WTC11 (cell line): Measurements from ENCODE around the gene UAP1. TPM values are rescaled to one million over a fixed set of nuclear protein-coding genes. Genes with fewer than 3 reads are reported as not detected.

Source experiments
- ATAC-seq: fragments of 200-7000 bp; cut with Tn5 transposase; 2 replicates; pipeline ENCODE4 v1.10.0; 2021; ENCODE audit warnings: mild to moderate bottlenecking, moderate library complexity
- CTCF ChIA-PET: fragments of 300-600 bp; sonication (Branson Sonifier 250); formaldehyde crosslinking; loops from one replicate; lab custom pipeline; 2021; ENCODE audit warnings: antibody characterized with exemption; lab: Charles Lee
- POLR2A ChIA-PET: fragments of 350-600 bp; sonication (Branson Sonifier 250); formaldehyde crosslinking; loops from one replicate; lab custom pipeline; 2021; ENCODE audit warnings: antibody characterized with exemption; lab: Charles Lee
- DNase-seq: peaks from one replicate; pipeline ENCODE4 v3.0.0; 2021; ENCODE audit warnings: low spot score
- H3K27ac Mint-ChIP-seq: 2 replicates; pipeline ENCODE4 v1.8.0; 2021; ENCODE audit warnings: mixed read lengths
- H3K27me3 Mint-ChIP-seq: 2 replicates; pipeline ENCODE4 v1.8.0; 2021; ENCODE audit warnings: low read depth, mild to moderate bottlenecking, moderate library complexity, mixed read lengths
- H3K36me3 Mint-ChIP-seq: 2 replicates; pipeline ENCODE4 v1.8.0; 2021; ENCODE audit warnings: mixed read lengths
- H3K4me1 Mint-ChIP-seq: 2 replicates; pipeline ENCODE4 v1.8.0; 2022; ENCODE audit warnings: mixed read lengths
- H3K4me3 Mint-ChIP-seq: 2 replicates; pipeline ENCODE4 v1.8.0; 2021; ENCODE audit warnings: mild to moderate bottlenecking, moderate library complexity, mixed read lengths
- H3K9me3 Mint-ChIP-seq: 2 replicates; pipeline ENCODE4 v1.8.0; 2021; ENCODE audit warnings: mixed read lengths
- ARID4B ChIP-seq: sonication (generic); formaldehyde crosslinking; IDR thresholded peaks from 2 replicates; pipeline ENCODE4 v1.8.0; 2023; ENCODE audit warnings: missing genetic modification reagents, mild to moderate bottlenecking, borderline replicate concordance
- ATF3 ChIP-seq: sonication (generic); formaldehyde crosslinking; conservative IDR thresholded peaks from 2 replicates; pipeline ENCODE4 v1.8.1; 2022; ENCODE audit warnings: mild to moderate bottlenecking, missing genetic modification reagents
- CBFB ChIP-seq: sonication (generic); formaldehyde crosslinking; IDR thresholded peaks from 2 replicates; pipeline ENCODE4 v1.8.1; 2022; ENCODE audit warnings: mild to moderate bottlenecking, low read depth, missing genetic modification reagents
- E2F1 ChIP-seq: sonication (generic); formaldehyde crosslinking; IDR thresholded peaks from 2 replicates; pipeline ENCODE4 v1.8.0; 2022; ENCODE audit warnings: mild to moderate bottlenecking, missing genetic modification reagents
- E2F5 ChIP-seq: sonication (generic); formaldehyde crosslinking; IDR thresholded peaks from 2 replicates; pipeline ENCODE4 v1.8.1; 2022; ENCODE audit warnings: mild to moderate bottlenecking, moderate library complexity, missing genetic modification reagents
- EMX1 ChIP-seq: fragments of 250-450 bp; sonication (Bioruptor Pico); IDR thresholded peaks from 2 replicates; pipeline ENCODE4 v1.8.0; 2021; ENCODE audit warnings: mild to moderate bottlenecking
- FOXK1 ChIP-seq: sonication (generic); formaldehyde crosslinking; IDR thresholded peaks from 2 replicates; pipeline ENCODE4 v1.8.0; 2022; ENCODE audit warnings: mild to moderate bottlenecking, moderate library complexity, missing genetic modification reagents
- FOXP4 ChIP-seq: sonication (generic); formaldehyde crosslinking; IDR thresholded peaks from 2 replicates; pipeline ENCODE4 v1.8.0; 2022; ENCODE audit warnings: mild to moderate bottlenecking, missing genetic modification reagents
- MLX ChIP-seq: sonication (generic); formaldehyde crosslinking; IDR thresholded peaks from 2 replicates; pipeline ENCODE4 v1.8.1; 2023; ENCODE audit warnings: mild to moderate bottlenecking, missing genetic modification reagents, moderate library complexity
- NFATC4 ChIP-seq: fragments of 250-450 bp; sonication (Bioruptor Pico); IDR thresholded peaks from 2 replicates; pipeline ENCODE4 v1.9.0; 2021; ENCODE audit warnings: mild to moderate bottlenecking
- NR2C2 ChIP-seq: sonication (generic); formaldehyde crosslinking; IDR thresholded peaks from 2 replicates; pipeline ENCODE4 v1.8.0; 2022; ENCODE audit warnings: mild to moderate bottlenecking, missing genetic modification reagents
- SOX15 ChIP-seq: fragments of 250-450 bp; sonication (Bioruptor Pico); IDR thresholded peaks from 2 replicates; pipeline ENCODE4 v1.9.0; 2021; ENCODE audit warnings: mild to moderate bottlenecking
- SP1 ChIP-seq: sonication (generic); formaldehyde crosslinking; conservative IDR thresholded peaks from 2 replicates; pipeline ENCODE4 v1.8.1; 2022; ENCODE audit warnings: missing genetic modification reagents
- TEAD4 ChIP-seq: sonication (generic); formaldehyde crosslinking; IDR thresholded peaks from 2 replicates; pipeline ENCODE4 v1.8.0; 2022; ENCODE audit warnings: mild to moderate bottlenecking, missing genetic modification reagents
- ZNF416 ChIP-seq: fragments of 250-450 bp; sonication (Bioruptor Pico); IDR thresholded peaks from 2 replicates; pipeline ENCODE4 v1.9.0; 2021; ENCODE audit warnings: mild to moderate bottlenecking, inconsistent platforms
- ZNF425 ChIP-seq: fragments of 250-450 bp; sonication (Bioruptor Pico); conservative IDR thresholded peaks from 2 replicates; pipeline ENCODE4 v1.9.0; 2021; ENCODE audit warnings: mild to moderate bottlenecking
- ZNF512 ChIP-seq: sonication (generic); formaldehyde crosslinking; IDR thresholded peaks from 2 replicates; pipeline ENCODE4 v1.8.1; 2022; ENCODE audit warnings: missing genetic modification reagents, borderline replicate concordance
- ZNF671 ChIP-seq: fragments of 250-450 bp; sonication (Bioruptor Pico); IDR thresholded peaks from 2 replicates; pipeline ENCODE4 v1.8.0; 2021; ENCODE audit warnings: mild to moderate bottlenecking
- total RNA-seq: library from RNA; stranded (reverse); gene quantifications from 3 replicates; pipeline ENCODE4 v1.2.3, GENCODE V29; 2021

The UAP1 gene
- total RNA-seq, 1 experiment from 2014 or later: 31.1 TPM

GRCh38 chr1:162609306-162609705 is 47.8 kb downstream of the UAP1 start (continued):
- TF ChIP-seq MLX (CRISPR knock-in tag): no peak
- no peak for TF ChIP-seq ZNF671 (CRISPR knock-in tag)
- TF ChIP-seq ZNF425 (CRISPR knock-in tag): no peak
- no peak for TF ChIP-seq EMX1 (CRISPR knock-in tag)
- no peak for TF ChIP-seq E2F5 (CRISPR knock-in tag)

- no peak for TF ChIP-seq ATF3
- no peak for TF ChIP-seq FOXK1
- TF ChIP-seq E2F1 (CRISPR knock-in tag): no peak
- no peak for TF ChIP-seq MLX (CRISPR knock-in tag)
- no peak for TF ChIP-seq SOX15 (CRISPR knock-in tag)
- TF ChIP-seq SP1 (CRISPR knock-in tag): no peak
- TF ChIP-seq ZNF416: no peak
- no peak for TF ChIP-seq ZNF512
- TF ChIP-seq, all 79 proteins: peak for 0
- ATAC-seq: no peak
- Mint-ChIP-seq H3K4me3 (no peak overlapping the region), H3K9me3 (peaks cover 25% of the 10 kb centered on the region), H3K4me1 (no peaks in the 10 kb centered on the region; the same call in 1 of the 2 replicates), H3K27ac (0 out of 2 replicates have a peak overlapping the region, but pooled peaks have one; percentile 37), H3K36me3 (peaks cover 11% of the 10 kb centered on the region), H3K27me3 (no peaks in the 10 kb centered on the region; the same call in 1 of the 2 replicates)
- no peak for DNase-seq
- ChIA-PET POLR2A (no interaction called here), CTCF (interaction anchor here (0.6 to 2.5 kb wide), 11 partner anchors 10 to 241 kb away, joined by 3 to 29 read pairs (median 4); no protein-coding TSS in a partner anchor)
These were observed 51.3 kb downstream of the UAP1 start for GRCh38 chr1:162612606-162613400.

- ChIA-PET POLR2A (interaction anchor here (0.7 kb wide), 2 partner anchors 113 to 257 kb away, joined by 4 to 5 read pairs; no protein-coding TSS in a partner anchor), CTCF (interaction anchor here (1.4 kb wide), 1 partner anchor 183 kb away, joined by 5 read pairs; no protein-coding TSS in a partner anchor)
- H3K27me3 Mint-ChIP-seq: no peaks in the 10 kb centered on the region; the same call in 1 of the 2 replicates
- H3K4me1 Mint-ChIP-seq: no peaks in the 10 kb centered on the region; the same call in 1 of the 2 replicates
- H3K27ac Mint-ChIP-seq: no peak overlapping the region
- peaks cover 14% of the 10 kb centered on the region for H3K36me3 Mint-ChIP-seq
- H3K4me3 Mint-ChIP-seq: no peak overlapping the region
- H3K9me3 Mint-ChIP-seq: peaks cover 38% of the 10 kb centered on the region
- DNase-seq: no peak
- no peak for ATAC-seq
- TF ChIP-seq NR2C2 (CRISPR knock-in tag): no peak
- TF ChIP-seq ARID4B (CRISPR knock-in tag): no peak
- no peak for TF ChIP-seq TEAD4 (CRISPR knock-in tag)
- no peak for TF ChIP-seq CBFB (CRISPR knock-in tag)
- TF ChIP-seq NFATC4 (CRISPR knock-in tag): no peak
- TF ChIP-seq FOXP4 (CRISPR knock-in tag): no peak
These were observed 55.3 kb downstream of the UAP1 start for GRCh38 chr1:162616848-162617247.
